H1 (cell line): Measurements from ENCODE around the gene BARHL2. TPM values are rescaled to one million over a fixed set of nuclear protein-coding genes. Genes with fewer than 3 reads are reported as not detected.

Source experiments
- ASH2L ChIP-seq: fragments of 200-600, 300-600 bp; sonication (generic); IDR thresholded peaks from one replicate; pipeline ENCODE4 v1.7.1; 2017; ENCODE audit warnings: low read length
- ATF2 ChIP-seq: IDR thresholded peaks from 2 replicates; pipeline ENCODE4 v1.6.1; 2012; ENCODE audit warnings: low read length, inconsistent platforms
- CHD7 ChIP-seq: fragments of 300-600 bp; sonication (generic); IDR thresholded peaks from 2 replicates; pipeline ENCODE4 v1.7.1; 2012; ENCODE audit warnings: low read length, moderate library complexity, mild to moderate bottlenecking, inconsistent platforms; ENCODE audit not compliant: insufficient replicate concordance
- E2F6 ChIP-seq: IDR thresholded peaks from 2 replicates; pipeline ENCODE4 v1.6.1; 2012; ENCODE audit warnings: inconsistent platforms
- KDM1A ChIP-seq: fragments of 200-600, 300-600 bp; sonication (generic); IDR thresholded peaks from 2 replicates; pipeline ENCODE4 v1.7.1; 2016; ENCODE audit warnings: mild to moderate bottlenecking, low read length, borderline replicate concordance
- POU5F1 ChIP-seq: IDR thresholded peaks from 2 replicates; pipeline ENCODE4 v1.6.1; 2011; ENCODE audit warnings: low read depth, mild to moderate bottlenecking, low read length, moderate library complexity
- RXRA ChIP-seq: IDR thresholded peaks from 2 replicates; pipeline ENCODE4 v1.6.1; 2011; ENCODE audit warnings: low read depth, mild to moderate bottlenecking, low read length, moderate library complexity; ENCODE audit not compliant: insufficient read depth
- SAP30 ChIP-seq: fragments of 300-600 bp; sonication (generic); IDR thresholded peaks from 2 replicates; pipeline ENCODE4 v1.7.1; 2012; ENCODE audit warnings: low read length, moderate library complexity, mild to moderate bottlenecking, inconsistent platforms; ENCODE audit not compliant: insufficient read depth, insufficient replicate concordance
- SP1 ChIP-seq: IDR thresholded peaks from 2 replicates; pipeline ENCODE4 v1.6.1; 2011; ENCODE audit warnings: low read depth, low read length
- polyA plus RNA-seq, 7 experiments: library from polyadenylated mRNA; depleted of rRNA in 3 of 7; stranded (reverse) in 5 of 7; unstranded in 2 of 7; fragments of >200 nt in 5 of 7; fragments of 200-250 nt in 2 of 7; gene quantifications; 1 replicate in 5 of 7; 2 replicates in 1 of 7; 4 replicates in 1 of 7; pipeline versions ENCODE4 v1.2.1 to v1.2.3, GENCODE V29; 2011 to 2013; ENCODE audit warnings: missing spikeins in 2 of 7, mixed read lengths in 2 of 7
- total RNA-seq: library from RNA; stranded (reverse); fragmentation: NEBNext Ultra II Directional; extraction: Animal tissue kit (Norgen Biotek cat#: 25700); gene quantifications from 2 replicates; pipeline ENCODE4 v1.2.1, GENCODE V29; 2021

The BARHL2 gene
- total and polyA plus RNA-seq, 2 of the 8 experiments (the other 6 are each of a cell fraction or from before 2014, with no cell fraction given): 0.15 TPM; not detected in 1

GRCh38 chr1:90723590-90724108 is 6.5 kb upstream of the BARHL2 start (continued):
- TF ChIP-seq CHD7 (peak; percentile 14), ATF2 (no peak), E2F6 (no peak), KDM1A (no peak), RXRA (no peak), POU5F1 (no peak), SP1 (peak; percentile 35; the same call in 1 of the 2 replicates), SAP30 (no peak), ASH2L (no peak)
